NCI-H187 (cell line): ENCODE results near the gene YPEL3.

Source experiments
- DNase-seq, 2 experiments: peaks; one replicate each; lab custom pipeline; 2025; lab: John Stamatoyannopoulos, UW

YPEL3 gene

DNA sequence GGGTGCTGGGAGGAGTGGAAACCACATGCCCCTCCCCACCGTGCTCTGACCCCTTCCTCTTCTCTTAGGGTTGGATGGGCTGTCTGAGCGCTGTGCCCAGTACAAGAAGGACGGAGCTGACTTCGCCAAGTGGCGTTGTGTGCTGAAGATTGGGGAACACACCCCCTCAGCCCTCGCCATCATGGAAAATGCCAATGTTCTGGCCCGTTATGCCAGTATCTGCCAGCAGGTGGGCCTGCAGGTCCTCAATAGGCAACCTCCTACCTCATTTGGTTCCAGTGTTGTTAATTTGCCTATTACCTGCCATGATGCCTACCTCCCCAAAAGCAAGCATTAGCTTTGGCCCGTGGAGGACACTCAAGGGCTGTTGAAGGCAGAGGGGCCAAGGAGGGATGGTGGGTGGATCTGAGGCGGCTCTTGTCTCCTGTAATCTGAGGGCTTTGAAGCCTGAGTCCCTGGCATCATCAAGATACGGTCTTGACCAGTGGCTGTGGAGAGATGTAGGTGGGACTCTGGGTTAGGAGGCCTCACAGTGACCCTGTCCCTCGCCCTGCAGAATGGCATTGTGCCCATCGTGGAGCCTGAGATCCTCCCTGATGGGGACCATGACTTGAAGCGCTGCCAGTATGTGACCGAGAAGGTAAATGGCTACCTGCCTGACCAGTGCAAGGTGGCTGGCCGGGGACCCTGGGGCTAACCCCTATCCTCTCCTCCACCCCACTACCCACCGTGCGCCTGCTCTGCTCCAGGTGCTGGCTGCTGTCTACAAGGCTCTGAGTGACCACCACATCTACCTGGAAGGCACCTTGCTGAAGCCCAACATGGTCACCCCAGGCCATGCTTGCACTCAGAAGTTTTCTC lies 27.0 kb downstream of the YPEL3 start:
- DNase-seq, result no peak

DNA sequence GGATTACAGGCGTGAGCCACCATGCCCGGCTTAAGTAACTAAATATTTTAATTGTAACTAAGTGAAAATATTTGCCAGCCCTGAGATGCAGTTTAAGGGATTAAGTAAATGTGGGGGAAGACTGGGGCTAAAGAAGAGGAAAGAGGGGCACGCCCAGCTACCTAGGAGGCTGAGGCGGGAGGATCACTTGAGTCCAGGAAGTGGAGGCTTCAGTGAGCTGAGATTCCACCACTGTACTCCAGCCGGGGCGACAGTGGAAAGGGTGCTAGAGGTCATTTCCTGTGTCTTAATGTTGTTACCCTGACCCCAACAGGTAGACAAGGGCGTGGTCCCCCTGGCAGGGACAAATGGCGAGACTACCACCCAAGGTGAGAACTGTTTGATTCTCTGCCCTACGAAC lies 27.7 kb downstream of the YPEL3 start:
- no peak for DNase-seq

DNA sequence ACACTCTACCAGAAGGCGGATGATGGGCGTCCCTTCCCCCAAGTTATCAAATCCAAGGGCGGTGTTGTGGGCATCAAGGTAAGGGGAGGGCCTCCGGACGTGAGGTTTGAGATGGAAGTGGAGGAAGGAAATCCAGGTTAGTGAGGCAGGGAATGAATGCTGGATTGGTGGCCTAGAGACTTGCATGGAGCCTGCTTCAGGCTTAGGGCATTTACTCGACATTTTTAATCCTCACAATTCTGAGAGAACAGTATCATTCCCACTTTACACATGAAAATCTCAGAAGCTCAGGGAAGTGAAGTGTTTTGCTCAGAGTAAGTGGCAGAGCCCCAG lies 28.5 kb downstream of the YPEL3 start:
- no peak for DNase-seq

DNA sequence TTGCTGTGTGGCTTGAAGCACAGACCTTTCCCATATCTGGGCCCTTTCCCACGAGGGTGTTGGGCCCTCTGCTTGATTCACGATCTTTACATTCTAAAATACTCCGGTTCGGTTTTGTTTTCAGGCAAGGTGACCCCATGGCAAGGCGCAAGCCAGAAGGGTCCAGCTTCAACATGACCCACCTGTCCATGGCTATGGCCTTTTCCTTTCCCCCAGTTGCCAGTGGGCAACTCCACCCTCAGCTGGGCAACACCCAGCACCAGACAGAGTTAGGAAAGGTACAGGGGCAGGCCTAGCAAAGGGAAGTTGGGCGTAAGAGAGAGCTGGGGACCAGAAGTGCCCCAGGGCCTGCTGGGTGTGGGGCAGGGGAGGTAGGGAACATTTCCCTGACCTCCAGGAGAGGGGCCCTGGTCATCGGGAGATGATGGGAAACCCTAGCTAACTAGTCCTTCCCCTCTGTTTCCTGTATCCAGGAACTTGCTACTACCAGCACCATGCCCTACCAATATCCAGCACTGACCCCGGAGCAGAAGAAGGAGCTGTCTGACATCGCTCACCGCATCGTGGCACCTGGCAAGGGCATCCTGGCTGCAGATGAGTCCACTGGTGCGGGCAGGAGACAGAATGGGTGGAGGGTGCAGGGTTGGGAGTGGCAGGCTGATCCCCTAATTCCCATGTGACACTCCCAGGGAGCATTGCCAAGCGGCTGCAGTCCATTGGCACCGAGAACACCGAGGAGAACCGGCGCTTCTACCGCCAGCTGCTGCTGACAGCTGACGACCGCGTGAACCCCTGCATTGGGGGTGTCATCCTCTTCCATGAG lies 29.0 kb downstream of the YPEL3 start:
- DNase-seq, result no peak

DNA sequence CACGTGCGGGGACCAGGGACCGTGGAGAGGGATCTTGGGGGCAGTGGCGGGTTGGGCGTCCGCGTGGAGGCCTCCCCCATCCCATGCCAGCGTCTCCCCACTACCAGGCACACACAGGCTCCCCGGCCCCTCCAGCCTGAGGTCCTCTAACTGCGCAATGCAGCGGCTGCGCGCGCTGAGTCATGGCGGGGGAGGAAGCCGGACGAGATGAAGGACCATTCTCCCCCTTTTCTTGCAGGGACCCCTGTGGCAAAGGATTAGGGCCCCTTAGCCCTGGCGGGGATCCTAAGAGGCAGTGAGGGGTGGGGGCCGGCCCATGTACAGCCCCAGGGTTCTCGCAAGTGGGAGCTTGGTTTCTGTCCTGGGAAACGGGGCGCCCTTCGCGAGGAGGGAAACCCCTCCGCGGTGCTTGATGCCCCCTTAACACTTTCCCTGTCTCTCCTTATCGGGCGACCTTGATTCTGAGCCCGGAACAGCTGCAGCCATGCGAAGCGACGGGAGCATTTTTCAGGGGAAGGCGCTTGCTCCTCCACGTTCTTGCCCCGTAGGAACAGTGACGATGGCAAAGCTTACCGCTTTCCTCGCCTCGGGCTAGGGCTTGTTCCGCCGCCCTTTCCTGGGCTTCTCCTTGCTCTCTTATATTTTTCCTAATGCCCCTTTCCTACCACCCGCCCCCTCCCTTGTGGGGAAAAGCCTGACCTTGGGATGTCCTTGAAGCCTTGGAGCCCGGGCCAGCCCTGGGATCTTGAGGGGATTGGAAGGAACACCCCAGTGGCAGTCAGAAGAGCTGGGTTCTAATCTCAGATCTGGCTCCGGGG lies 29.9 kb downstream of the YPEL3 start:
- no peak for DNase-seq

DNA sequence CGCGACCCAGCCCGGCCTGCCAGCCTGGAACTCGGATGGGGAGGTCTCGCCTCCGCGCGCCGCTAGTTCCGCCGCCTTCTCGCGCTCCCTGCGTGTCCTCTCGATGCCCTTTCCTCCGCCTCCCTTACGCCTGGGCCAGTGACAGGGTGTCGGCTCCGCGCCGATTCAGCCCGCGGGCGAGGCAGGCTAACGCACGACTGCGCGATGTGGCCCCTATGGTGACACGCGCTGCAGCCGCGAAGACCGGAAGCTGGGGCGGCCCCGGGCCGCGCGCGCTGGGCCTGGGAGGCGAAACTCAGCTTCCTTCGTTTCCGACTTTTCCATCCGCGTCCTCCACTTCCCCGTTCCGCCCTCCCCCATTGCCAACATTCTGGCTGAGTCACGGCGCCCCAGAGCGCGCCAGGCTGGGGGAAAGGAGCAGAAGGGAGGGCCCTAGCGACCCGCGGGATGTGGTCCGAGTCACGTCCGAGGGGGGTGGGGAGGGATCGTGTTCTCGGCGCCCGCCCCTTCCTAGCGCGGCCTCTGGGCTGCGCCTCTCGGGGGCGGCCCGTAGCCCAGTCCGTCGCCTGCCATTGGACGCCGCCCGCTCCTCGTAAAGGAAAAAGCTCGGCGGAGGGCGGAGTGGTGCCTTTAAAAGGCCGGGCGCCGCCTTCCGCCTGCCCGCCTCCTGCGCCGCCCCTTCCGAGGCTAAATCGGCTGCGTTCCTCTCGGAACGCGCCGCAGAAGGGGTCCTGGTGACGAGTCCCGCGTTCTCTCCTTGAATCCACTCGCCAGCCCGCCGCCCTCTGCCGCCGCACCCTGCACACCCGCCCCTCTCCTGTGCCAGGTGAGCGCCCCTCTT lies 30.7 kb downstream of the YPEL3 start, which contains the start of gene ALDOA:
TSS of gene ALDOA (plus strand) at position 659 of the 841 bp plus-strand sequence. CDS start 1,138 bp downstream, outside the sequence.
- peak; percentile 51 to 87 for DNase-seq

DNA sequence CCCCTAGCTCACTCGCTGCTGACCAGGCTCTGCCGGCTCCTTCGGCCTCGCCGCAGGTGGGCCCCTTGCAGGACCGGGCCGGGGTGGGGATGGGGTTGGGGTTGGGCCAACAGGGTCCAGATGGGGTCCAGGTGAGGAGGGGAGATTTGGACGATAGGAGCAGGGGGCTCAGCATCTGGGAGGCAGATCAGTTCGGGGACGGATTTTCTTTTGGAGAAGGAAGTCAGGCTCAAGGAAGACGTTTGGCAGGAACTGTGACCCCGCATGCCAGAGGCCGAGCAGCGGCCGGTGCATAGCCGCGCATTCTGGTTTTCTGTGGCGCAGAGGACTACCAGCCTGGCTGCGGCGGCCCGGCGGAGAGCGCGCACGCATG lies 31.3 kb downstream of the YPEL3 start:
- DNase-seq, result no peak

DNA sequence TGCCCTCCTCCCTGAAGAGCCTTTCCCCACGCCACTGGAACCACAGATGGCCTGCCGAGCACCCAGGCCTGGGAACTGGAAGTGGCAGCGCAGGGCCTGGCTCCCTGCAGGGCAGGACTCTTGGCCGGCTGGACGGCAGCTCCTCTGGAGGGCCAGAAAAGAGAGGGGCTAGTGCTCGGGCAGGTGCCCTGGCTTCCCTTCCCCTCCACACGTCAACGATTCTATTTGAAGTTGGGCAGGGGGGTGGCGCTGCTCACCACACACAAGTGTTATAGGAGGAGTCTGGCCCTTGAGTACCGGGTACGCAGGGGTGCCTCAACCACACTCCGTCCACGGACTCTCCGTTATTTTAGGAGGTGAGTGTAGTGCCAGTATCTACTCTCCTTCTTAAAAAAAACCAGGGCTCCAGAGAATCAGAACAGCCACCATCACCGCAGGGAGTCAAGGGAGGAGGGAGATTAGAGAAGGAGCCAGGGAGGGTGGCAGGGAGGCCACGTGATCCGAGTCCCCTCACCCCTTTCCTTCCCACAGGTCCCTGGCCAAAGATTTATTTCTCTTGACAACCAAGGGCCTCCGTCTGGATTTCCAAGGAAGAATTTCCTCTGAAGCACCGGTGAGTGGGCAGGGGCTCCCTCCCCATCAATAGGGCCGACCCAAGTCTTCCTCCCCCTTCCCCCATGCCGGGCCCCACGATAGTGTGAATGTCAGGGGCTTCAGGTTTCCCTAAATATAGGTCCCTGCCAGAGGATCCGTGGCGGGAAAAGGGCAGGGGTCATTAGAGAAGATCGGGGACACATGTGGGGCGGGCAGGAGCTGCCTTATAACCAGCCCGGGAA lies 31.9 kb downstream of the YPEL3 start:
- peak; percentile 25 for DNase-seq

DNA sequence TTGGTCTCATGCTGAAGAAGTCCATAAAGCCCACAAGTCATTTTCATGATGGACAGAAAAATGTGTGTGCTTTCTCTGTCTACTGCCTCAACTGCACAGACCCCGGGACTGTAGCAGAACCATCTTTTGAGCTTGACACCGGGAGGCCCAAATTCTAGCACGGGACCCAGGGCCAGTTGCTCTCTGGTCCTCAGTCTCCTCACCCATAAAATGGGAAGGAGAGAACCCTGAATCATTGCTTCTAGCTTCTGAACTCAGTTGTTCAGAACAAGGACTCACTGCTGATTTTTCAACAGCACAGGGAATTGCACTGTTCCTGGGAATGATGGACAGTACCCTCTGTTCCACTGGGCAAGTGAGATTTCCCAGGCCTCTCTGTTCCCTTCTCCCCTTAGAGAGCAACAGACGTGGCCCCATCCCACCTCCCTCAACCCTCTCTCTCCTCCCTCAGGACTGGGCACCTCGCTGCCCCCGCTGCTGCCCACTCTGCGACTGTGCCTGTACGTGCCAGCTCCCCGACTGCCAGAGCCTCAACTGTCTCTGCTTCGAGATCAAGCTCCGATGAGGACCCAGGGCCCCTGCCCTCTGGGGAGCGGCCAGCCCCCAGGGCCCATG lies 32.6 kb downstream of the YPEL3 start:
- no peak for DNase-seq

DNA sequence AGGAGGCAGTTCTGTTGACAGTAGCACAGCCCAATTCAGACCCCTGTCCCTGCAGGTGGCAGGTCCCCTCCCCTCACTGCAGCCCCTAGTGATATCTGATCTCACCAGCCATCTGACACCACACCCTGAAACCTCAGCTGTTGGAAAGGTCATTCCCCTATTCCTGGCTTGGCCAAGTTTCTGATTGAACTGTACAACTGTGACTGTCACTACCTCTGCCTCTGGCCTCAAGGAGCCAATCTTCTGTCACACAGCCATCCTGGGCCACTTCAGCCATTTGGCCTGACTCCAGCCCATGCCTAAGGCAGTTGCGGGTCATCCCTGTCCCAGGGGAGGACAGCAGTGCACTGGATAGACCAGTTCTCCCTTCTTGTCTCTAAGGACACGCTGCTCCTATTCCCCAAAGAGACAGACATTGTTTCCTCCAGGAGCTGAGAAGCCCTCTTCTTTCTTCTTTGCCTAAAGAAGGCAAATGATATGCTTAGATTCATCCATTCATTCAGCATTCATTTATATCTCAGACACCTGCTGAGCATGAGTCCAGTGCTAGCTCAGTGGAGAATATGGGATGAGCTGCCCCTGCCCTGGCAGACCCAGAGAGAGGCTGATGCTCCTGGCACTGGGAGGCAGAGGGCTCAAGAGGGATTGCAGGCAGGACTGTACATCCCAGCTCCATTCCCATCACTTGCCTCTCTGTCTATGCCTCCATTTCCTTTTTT lies 35.0 kb downstream of the YPEL3 start:
- DNase-seq, result no peak

DNA sequence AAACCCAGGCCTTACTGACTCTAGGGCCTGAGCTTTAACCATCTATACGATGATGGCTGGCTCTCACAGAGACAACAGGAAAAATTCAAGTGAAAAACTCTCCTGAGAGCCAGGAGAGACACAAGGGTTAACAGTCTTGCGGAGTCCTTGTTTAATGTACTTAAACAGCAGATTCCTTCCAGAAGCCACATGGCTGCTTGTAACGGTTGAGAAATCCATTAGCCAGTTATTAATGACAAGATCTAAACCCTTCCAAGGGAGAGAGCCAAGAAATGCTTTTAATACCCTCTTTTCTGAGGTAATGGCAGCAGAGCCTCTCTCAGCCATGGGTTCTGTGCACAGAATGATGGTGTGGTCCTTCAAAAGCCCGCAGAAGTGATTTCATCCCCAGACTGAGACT lies 35.7 kb downstream of the YPEL3 start:
- no peak for DNase-seq

DNA sequence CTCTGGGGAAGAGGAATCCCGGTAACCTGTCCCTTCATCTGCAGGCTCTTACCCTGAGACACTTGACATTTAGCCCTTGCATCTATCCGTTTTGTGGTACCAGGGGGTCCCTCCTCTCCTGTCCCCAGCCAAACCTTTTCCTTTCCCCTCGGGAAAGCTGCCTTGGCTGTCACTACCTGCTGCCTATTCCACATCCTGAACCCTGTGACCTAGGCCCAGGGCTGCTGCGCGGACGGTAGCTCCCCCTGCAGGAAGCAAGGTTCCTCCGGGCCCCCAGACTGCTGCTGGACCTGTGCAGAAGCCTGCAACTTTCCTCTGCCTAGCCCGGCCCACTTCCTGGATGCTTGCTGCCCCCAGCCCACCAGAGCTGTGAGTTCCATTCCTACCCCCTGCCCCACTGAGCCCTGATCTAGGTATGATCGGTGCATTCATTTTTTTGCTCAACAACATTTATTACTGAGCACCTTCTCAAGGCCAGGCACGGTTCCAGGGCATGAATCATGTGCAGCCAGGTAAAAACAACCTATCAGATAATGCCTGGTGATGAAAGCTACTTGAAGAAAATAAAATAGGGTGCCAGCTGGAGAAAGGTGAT lies 41.0 kb downstream of the YPEL3 start:
- DNase-seq, result no peak

DNA sequence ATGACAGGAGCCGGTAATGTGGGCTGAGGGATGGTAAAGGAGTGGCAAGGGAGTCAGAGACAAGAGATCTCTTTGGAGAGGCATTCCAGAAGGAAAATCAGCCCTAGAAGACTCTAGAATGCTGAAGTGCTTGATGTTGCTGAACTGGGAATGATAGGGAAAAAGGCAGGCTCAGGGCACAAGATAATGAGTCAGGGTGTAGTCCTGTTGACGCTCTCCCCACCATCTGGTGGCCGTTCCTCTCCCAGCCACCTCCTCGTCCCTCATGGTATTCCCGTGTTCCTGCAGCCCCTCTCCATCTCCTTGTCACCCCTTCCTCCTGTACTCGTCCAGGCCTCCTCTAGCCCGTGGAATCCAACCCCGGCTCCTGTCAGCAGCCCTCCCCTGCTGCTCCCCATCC lies 41.6 kb downstream of the YPEL3 start:
- no peak for DNase-seq

DNA sequence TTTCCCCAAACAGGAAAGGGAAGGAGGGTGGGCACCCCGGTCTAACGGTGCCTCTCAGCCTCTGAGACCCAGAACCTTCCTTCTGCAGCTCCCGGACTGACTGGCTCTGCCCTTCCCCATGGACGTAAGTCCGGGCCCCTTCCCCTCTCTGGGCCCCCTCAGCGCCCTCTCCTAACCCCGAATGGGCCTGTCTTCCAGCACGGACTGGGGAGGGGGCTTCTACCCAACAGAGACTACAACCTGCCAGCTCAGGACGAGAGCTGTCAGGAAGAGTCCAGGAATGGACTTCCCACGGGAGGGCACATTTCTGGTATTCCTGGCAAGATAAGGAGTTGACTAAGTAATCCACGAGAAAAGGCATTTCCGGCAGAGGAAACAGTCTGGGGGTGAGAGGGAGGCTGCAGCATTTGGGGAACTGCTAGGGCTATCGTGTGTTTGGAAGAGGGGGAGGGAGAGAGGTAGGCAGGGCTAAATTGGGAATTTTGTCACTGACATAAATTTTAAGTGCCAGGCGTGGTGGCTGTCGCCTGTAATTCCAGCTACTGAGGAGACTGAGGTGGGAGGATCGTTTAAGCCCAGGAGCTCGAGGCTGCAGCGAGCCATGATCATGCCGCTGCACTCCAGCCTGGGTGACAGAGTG lies 42.5 kb downstream of the YPEL3 start:
- no peak for DNase-seq

DNA sequence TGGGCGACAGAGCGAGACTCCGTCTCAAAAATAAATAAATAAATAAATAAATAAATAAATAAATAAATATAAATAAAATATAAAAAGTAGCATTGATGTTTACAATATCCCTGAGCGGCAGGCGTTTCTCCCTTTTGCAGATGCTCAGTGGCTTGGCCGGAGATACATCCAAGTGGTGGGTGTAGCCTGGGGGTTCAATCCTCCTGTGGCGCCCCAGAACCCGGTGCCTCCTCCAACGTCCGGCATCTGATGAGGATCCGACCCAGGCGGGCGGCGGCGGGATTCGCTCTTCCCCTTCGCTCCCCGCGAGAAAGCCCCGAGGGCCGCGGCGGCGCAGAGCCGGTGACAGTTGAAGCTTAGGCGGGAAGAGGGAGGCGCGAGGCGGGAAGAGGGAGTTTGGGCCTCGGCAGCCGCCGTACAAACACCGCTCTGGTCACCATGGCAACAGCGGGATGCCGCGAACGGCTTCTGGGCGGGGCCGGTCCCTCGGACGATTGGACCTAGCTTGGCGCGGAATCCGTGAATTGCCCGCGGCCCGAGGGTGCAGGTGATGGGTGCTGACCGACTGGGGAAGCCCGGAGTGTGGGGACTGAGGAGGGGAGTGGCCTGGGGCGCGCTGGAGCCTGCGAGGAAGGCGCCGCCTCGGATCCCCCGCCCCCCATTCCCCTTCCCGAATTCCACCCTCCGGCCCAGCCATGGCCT lies 43.2 kb downstream of the YPEL3 start:
- peak; percentile 39 to 68 for DNase-seq

DNA sequence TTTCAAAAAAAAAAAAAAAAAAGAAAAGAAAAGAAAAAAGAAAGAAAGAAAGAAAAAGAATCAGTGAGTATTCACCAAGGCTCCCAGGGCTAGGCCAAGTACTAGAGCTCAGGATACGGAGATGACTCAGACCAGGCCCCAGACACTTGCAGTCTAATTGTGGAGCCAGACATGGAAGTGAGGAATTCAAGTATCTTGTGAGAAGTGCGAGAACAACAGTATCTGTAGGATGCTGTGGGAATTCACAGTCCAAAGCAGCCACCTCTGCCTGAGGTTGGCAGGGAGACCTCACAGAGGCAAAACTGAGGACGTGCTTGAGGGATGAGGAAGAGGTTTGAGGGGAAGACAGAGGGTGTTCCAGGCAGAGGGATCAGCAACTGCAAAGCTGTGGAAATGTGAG lies 44.5 kb downstream of the YPEL3 start:
- no peak for DNase-seq

DNA sequence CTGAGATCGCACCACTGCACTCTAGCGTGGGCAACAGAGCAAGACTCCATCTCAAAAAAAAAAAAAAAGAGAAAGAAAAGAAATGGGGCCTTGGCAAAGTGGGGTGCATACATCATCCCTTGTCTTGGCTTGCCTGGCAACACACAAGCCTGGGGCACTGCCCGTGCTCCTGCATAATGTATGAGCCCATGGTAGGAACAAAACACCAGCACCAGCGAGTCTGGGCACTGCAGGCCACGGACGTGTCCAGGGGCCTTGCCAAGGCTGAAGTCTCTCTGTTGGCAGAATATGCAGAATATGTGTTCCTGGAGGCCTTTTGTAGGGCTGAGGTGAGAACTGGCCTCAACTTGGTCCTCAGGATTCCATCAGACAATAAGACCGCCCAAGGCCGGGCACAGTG lies 46.1 kb downstream of the YPEL3 start:
- DNase-seq, result no peak

DNA sequence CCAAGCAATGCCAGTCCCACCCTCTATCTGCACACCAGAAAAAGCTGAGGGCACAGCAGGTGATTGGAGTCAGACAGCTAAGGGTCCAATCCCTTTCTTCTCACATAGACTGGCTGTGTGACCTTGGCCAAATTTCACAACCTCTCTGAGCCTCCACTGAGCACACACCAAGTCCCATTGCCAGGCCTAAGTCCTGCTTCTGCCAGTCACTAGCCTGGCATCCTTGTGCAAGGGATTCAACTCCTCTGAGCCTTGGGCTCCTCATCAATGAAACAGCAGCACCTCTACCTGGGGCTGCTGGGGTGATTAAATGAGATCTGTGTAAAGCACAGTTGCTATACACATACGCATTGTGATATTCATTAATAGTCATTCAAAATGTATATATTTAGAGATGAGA lies 49.4 kb downstream of the YPEL3 start:
- no peak for DNase-seq
